DOHH2 (cell line): ENCODE results near the gene ADGRA3.

Experiments
- CTCF ChIP-seq: fragments of 200-600 bp; sonication (generic); IDR thresholded peaks from one replicate; pipeline ENCODE4 v1.5.1; 2014; ENCODE audit warnings: antibody characterized with exemption, mild to moderate bottlenecking, low read depth, low read length; ENCODE audit not compliant: poor library complexity, severe bottlenecking
- EZH2phosphoT487 ChIP-seq: fragments of 200-600 bp; sonication (generic); IDR thresholded peaks from 2 replicates; pipeline ENCODE4 v1.6.1; 2017; ENCODE audit warnings: borderline replicate concordance, mild to moderate bottlenecking, antibody characterized with exemption, low read length, moderate library complexity, mixed read lengths

DNA sequence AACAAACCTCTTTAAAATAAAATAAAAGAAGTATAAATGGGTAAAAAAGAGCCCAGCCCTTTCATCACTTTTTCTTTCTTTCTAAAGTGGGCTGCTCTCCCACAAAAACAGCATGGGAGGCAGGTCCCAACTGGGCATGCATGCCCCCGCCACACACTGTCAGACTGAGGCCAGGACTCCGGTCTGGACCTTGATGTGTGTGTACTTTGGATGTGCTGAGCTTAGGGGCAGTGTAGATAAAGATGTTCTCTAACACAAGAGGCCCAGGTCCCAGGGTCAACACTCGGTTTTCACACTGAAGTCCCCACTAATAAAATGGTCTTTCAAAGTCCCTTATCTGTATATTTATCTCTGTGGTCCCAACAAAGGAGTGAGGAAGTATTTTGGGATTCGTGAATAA lies 44.4 kb downstream of the ADGRA3 start:
- TF ChIP-seq CTCF (no peak), EZH2phosphoT487 (no peak)
